Measurements from ENCODE around the gene PAN3.
"Not testable (repeated sequence)": the region's sequence is repeated elsewhere in the genome, so short reads cannot be mapped to it uniquely, and the experiment has no call there.

The PAN3 gene, protein sequence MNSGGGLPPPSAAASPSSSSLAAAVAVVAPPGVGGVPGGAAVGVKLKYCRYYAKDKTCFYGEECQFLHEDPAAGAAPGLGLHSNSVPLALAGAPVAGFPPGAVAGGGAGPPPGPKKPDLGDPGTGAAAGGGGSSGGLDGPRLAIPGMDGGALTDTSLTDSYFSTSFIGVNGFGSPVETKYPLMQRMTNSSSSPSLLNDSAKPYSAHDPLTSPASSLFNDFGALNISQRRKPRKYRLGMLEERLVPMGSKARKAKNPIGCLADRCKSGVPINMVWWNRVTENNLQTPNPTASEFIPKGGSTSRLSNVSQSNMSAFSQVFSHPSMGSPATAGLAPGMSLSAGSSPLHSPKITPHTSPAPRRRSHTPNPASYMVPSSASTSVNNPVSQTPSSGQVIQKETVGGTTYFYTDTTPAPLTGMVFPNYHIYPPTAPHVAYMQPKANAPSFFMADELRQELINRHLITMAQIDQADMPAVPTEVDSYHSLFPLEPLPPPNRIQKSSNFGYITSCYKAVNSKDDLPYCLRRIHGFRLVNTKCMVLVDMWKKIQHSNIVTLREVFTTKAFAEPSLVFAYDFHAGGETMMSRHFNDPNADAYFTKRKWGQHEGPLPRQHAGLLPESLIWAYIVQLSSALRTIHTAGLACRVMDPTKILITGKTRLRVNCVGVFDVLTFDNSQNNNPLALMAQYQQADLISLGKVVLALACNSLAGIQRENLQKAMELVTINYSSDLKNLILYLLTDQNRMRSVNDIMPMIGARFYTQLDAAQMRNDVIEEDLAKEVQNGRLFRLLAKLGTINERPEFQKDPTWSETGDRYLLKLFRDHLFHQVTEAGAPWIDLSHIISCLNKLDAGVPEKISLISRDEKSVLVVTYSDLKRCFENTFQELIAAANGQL

DNA sequence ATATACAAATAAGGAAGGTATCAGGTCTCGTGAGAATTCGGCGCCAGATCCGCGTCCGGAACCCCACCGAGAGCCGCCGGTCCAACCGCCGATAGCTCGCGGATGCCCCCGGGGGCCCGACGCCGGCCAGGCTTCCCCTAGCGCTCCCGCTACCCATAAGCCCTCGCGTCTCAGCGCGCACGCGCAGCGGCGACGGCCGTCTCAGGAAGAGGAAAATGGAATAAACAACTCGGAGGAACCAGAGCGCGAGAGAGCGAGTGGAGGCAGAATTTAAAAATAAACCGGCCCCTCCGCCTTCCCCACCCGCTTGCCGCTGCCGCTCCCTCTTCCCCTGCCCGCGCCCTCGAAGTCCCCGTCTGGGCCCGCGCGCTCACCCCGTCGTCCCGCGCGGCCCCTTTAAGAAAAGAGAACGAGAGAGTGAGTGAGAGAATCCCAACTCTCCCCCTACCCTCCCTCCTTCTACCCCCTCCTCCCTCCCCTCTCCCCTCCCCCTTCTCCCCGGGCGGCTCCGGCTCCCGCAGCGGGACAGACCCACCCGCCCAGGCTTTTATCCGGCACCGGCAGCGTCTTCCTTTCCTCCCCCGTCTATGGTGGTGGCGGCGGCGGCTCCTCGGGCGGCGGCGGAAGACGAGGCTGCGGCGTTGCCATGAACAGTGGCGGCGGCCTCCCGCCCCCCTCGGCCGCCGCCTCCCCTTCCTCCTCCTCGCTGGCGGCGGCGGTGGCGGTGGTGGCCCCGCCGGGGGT lies at the start of gene PAN3:
PAN3 (plus strand) TSS at position 534 of the 744 bp plus-strand sequence; CDS start at position 647, 113 bp downstream.
- DNase-seq = peak; percentile 81

DNA sequence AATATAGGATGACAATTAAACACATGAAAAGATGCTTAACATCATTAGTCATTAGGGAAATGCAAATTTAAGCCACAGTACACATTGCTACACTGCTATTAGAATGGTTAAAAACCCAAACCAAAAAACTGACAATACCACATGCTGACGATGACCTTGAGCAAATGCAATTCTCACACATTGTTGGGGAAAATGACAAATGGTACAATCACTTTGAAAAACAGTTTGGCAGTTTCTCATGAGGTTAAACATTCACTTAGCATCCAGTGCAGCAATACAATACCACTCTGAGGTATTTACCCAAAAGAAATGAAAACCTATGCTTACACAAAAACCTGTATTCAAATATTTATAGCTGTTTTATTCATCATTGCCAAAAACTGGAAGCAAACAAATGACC lies 49.3 kb upstream of the PAN3 start:
- DNase-seq = no peak

DNA sequence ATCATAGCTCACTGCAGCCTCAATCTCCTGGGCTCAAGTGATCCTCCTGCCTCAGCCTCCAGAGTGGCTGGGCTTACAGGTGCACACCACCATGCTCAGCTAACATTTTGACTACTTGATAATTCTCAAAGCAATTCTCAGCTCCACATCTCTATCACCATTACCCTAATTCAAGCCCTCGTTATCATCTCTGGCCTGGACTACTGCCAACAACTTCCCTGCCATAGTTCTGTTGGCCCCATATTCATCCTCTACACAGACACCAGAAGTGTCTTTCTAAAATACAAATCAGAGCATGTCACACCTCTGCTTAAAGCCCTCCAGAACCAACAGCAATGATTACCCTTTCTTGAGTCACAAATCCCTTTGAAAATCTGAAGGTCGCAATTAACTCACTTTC lies 45.9 kb upstream of the PAN3 start:
- DNase-seq = no peak

DNA sequence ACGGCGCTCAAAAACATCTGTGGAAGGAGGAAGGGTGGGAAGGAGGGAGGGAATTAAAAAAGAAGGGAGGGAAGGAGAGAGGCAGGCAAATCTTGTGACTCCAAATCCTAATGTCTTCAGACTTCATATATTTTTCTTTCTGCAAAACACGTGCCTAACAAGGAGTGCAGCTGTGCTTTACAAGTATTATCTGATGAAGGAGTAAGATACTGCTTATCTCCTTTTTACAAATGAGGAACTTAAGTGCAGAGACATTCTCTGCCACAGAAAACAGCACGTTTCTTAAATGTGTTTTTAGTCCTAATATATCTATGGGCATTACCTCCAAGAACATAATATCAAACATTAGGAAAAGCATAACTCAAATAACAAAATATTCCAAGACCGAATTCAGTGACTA lies 44.5 kb upstream of the PAN3 start:
- no peak for DNase-seq

DNA sequence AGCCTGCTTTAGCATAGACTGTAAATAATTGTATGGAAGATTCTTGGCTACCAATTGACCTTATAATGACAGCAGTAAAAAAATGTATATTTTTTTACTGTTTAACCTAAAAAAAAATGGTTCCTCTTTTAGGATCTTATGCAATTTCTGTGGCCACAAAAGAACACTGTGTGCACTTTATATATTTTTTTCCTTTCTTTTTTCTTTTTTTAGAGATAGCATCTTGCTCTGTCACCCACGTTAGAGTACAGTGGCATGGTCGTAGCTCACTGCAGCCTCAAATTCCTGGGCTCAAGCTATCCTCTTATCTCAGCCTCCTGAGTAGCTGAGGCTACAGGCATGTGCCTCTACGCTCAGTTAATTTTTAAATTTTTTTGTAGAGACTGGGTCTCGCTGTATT lies 44.0 kb upstream of the PAN3 start:
- no peak for DNase-seq

DNA sequence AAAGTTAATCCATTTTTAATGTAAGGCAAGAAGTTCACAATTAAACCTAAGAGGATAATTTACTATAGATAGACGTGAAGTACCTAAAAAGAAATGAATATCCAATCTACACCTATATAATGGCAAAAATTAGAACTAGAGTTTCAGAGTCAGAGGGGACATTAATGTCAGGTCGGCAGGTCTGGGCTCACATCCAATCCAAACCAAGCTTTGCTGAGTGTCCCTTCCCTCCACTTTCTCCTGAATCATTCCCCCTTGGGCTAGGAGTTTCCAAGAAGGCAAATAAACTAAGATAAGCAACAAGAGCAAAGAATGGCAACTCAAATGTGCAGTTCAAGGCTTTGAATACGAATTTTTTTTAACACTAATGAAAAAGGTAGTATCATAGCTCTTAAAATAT lies 40.8 kb upstream of the PAN3 start:
- DNase-seq = no peak

DNA sequence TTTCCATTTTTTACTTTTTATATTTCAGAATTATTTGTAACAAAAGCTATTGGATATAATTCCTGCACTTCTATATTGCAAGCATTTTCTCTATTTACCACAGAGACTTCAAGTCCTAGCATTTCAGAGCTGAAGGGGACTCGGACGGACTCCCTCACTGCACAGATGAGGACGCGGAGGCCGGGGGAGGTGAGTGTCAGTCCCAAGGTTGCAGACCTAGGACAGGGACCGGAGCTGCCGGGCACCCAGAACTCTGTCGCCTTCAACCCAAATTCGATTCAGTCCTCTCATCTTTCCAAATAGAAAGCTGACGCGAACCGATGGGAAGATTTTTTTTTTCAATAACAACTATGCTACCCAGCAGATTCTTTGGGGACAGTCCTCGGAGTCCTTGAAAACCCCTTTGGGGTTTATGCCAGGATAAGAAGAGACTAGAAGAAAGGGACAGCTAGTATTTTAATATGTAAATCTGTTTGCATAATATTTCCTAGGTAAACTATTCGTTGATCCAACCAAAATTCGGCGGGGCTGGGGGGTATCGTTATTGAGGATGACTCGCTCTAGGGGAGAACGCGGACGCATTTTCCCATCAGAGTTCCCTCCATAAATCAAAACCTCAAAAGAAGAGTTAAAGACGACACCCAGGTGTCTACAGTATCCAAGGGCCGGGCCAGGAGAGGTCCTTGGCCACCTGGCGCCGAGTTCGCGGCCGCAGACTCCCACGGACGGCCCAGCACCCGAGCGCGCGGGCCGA lies 38.8 kb upstream of the PAN3 start:
- no peak for DNase-seq

DNA sequence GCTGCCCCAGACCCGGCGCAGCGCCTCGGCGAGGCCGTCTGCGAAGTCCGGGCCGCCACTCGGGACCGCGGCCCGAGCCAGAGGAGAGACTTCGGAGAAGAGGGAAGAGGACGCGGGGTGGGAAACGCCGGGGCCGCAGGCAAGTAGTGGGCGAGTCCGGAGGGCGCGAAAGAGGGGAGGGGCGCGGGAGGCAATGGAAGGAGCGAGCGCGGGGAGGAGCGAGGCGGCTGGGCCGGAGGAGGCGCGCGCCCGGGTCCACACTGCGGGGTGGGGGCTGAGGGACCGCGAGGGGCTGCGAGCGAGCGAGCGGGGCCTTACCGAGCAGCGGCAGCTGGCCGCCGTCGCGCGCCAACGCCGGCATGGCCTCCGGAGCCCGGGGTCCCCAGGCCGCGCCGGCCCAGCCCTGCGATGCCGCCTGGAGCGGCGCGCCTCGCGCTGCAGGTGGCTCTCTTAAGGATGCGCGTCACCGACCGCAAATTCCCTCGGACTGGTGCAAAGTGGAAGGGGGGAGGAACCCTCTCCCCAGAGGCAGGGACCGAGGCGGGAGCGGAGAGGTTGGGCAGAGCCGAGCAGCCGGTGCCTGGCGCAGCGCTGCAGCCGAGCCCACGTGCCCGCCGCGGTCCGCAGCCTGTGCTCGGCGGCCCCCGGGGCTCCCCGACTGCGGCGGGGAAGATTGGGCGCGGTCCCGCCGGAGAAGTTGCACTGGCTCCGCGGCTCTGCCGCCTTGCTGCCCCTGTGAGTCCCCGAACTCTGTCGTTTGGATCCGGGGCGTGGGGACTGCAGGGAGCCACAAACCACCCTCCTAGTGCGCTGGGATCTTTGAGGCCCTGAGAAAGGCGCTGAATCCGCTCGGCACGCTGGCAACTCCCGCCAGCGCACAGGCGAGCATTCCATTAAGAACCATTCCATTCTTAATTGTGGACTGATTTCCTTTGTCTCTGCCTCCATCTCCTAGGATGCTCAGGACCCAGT lies 37.9 kb upstream of the PAN3 start, which contains the start of gene FLT3:
FLT3 (minus strand) TSS at position 427 of the 972 bp plus-strand sequence; CDS start at position 361, 66 bp downstream.
- DNase-seq = no peak

DNA sequence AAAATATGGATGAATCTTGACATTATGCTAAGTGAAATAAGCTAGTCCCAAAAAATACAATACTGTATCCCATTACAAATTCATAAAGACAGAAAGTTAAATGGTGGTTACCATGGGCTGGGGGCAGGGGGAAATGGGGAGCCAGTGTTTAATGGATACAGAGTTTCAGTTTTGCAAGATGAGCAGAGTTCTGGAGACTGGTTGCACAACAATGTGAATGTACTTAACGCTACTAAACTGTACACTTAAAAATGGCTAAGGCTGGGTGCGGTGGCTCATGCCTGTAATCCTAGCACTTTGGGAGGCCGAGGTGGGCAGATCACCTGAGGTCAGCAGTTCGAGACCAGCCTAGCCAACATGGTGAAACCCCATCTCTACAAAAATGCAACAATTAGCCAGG lies 36.5 kb upstream of the PAN3 start:
- DNase-seq = not testable (repeated sequence)

DNA sequence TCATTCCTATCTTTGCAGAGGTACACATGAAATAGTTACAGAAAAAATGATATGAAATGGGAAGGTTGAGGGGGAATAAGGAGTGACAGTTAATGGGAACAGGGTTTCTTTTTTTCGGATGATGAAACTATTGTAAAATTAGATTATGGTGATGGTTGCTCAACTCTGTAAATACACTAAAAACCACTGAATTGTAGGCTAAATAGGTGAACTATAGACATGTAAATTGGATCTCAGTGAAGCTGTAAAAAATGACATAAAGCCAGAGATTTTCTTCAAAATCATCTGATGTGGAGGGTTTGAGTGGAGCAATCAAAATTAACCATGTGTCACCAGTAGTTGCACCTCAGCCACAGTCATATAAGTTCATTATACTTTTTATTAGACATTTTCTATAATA lies 31.4 kb upstream of the PAN3 start:
- DNase-seq = no peak

DNA sequence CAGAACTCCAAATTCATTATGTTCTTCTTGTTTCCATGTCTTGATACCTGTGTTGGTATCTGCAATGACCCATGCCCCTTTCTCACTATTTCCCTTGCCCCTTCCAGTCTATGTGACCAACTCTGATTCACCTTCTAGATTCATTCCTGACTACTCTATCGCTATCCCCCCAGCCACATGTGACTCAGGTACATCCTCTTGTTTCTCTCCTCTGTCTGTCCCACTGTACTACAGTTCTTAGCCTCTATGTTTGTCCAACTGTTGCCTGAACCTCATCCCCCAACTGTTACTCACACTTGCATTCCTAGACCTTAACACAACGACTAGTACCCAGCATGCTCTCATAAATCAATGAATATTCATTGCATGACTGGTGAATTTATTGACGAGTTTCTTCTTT lies 27.9 kb upstream of the PAN3 start:
- DNase-seq = no peak

DNA sequence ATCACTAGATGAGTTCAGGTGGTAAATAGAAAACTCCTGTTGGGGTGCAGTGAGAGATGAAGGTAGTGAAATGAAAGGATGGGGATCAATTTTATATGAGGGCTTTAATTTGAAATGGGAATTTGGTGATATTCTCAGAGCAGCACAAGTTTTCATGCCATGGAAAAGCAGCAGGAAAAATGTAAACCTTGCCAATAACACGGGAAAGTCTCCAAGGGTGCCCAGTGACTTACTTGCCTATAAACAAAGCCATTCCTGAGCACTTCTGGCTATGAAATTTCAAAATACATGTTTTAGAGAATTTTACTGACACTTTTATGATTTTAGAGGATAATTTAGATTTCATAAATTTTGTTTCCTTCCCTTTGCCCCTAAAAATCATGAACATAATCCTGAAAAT lies 21.6 kb upstream of the PAN3 start:
- DNase-seq = no peak

DNA sequence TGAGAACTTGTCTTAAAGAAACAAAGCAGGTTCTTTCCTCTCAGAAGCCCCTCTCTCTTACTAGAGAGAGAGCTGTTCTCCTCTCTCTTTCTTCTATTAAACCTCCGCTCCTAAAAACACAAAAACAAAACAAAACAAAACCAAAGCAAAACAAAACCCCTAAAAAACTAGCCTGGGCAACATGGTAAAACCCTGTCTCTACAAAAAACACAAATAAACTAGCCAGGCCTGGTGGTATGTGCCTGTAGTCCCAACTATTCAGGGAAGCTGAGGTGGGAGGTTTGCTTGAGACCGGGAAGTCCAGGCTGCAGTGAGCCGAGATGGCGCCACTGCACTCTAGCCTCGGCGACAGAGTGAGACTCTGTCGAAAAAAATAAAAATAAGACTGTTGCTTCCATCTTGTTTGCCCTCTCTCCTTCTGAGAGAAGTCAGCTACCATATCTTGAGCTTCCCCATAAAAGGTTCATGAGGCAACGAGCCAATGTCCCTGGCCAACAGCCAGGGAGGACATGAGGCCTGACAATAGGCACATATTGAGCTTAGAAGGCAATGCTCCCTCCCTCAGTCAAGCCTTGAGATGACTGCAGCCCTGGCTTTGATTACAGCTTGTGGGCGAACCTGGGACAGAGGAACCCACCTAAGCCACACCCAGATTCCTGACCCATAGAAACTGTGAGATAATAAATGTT lies 20.5 kb upstream of the PAN3 start:
- no peak for DNase-seq

DNA sequence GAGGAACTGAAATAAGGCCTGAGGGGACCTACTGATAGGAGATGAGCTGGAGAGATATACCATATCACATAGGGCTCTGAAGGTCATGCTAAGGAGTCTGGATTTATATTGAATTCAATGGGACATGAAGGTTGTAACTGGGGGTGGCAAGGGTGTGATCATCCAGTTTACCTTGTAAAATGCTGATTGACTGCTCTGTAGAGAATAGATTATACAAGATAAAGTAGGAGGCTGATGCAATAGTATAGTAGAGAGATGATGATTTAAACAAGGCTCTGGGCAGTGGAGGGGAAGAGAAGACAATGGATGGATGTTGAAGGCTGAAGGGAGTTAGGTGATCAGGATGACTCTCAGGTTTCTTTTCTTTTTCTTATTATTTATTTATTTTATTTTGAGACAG lies 18.0 kb upstream of the PAN3 start:
- DNase-seq = no peak

DNA sequence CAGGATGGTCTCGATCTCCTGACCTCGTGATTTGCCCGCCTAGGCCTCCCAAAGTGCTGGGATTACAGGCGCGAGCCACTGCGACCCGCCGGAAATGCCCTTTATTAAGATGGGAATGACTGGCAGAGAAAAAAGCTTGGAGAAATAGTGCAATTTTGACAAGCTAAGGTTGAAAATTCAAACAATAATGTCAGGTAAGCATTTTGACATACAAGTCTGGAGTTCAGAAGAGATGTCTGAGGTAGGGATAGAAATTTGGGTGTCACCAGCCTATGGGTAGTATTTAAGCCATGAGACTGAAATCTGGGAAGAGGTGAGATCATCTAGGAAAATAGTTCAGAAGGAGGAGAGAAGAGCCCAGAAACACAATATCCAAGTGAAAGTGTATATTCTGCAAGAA lies 17.1 kb upstream of the PAN3 start:
- DNase-seq = no peak

DNA sequence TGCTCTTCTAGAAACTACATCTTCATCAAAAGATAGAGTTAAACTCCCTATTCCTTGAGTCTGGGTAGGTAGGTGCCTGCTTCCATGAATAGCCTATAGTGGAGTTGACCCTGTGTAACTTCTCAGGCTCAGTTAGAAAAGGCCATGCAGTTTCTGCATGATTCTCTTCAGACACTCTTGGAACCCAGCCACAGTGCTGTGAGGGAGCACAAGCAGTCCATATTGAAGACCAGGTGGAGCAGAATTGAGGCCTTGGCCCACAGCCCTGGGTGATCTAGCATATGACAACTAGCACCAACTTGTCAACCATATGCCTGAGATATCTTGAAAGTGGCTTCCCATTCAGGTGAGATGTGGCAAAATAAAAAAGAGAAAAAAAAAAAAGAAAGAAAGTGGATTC lies 10.3 kb upstream of the PAN3 start:
- no peak for DNase-seq

DNA sequence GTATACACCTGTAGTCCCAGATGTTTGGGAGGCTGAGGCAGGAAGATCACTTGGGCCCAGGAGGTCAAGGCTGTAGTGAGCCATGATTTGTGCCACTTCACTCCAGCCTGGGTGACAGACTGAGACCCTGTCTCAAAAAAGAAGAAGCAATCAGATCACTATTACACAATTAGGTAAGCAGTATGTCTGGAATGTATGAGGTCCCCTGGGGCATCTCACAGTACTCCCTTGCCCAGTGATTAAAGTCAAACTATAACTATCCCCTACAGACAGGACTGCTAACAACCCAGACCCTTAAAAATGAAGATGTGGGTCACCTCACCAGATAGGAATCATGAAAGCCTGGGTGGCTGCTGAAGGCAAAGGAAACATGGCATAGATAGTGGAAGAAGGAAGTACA lies 9.4 kb upstream of the PAN3 start:
- no peak for DNase-seq

DNA sequence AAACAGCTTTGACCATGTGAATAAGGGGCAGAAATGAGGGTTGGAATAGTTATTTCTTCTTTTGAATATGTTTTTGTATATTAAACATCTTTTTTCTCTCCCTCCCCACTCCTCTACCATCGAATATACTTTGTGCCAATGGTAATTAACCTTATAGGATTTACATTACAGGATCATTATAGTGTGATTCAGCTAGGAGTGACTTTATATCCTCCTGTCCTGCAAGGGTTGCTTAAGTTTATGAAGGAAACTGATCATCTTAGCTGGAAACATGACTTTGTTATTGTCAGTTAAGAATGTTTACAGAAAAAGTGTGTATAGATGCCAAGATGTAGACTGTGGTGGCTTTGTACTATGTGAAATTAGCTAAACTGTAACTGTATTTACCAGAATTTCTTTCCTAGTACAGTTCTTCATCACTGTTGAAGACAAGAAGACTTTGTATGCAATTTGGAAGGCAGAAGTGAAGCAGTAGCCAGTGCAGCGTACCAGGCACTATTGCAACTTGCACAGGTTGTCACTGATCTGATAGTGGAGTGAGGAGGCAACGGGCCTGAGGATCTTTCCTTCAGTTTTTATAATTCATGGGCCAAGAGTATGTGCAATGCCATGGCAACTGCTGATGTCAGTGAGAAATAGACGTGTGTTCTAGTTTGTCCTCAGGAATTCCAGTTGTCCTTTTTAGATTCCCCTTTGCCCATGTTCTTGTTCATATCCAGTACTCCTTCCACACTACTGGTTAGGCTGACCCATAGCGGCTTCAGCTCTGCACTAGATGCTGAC lies 8.2 kb upstream of the PAN3 start:
- no peak for DNase-seq

DNA sequence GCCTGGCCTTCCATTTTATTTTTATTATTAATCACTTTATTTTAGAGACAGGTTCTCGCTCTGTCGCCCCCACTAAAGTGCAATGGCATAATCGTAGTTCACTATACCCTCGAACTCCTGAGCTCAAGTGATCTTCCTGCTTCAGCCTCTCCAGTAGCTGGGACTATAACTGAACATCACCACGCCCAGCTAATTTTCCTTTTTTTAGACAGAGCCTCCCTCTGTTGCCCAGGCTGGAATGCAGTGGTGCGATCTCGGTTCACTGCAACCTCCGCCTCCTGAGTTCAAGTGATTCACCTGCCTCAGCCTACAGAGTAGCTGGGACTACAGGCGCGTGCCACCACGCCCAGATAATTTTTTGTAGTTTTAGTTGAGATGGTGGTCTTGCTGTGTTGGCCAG lies 6.7 kb upstream of the PAN3 start:
- no peak for DNase-seq

DNA sequence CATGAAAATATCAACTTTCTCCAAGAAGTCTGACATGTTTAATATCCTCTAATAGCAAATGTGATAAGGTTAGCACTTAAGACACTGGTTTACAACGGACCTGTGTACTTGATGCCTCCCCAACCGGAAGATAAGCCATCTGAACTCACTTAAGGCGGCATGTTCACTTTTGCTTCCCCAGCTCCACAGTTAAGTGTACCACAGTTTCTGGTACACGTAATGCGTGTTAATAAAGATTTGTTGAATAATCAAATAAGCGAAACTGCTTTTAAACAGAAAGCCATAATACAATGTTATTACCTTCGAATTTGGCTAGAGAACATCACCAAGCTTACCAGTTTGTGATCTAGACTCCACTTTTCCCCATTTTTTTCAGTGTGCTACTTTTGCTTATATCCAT lies 1.4 kb upstream of the PAN3 start:
- no peak for DNase-seq

Data from HCEC 1CT (cell line).